Measurements from ENCODE around the gene ST8SIA6. TPM values are rescaled to one million over a fixed set of nuclear protein-coding genes. Genes with fewer than 3 reads are reported as not detected.

ST8SIA6 gene
- total RNA-seq, 4 donors from 2014 or later = not detected

GRCh38 chr10:17348011-17348500, 106.3 kb downstream of the ST8SIA6 start:
- Histone ChIP-seq H3K36me3 (no peaks in the 10 kb centered on the region), H3K4me1 (no peaks in the 10 kb centered on the region), H3K27ac (no peak overlapping the region), H3K4me3 (no peak overlapping the region), H3K9me3 (no peaks in the 10 kb centered on the region), H3K27me3 (no peaks in the 10 kb centered on the region)
- DNase-seq = no peak
- TF ChIP-seq POLR2A (IDR thresholded peaks at IDR 0.05) (no peak), CTCF (IDR thresholded peaks at IDR 0.05) (no peak)

- Histone ChIP-seq H3K4me1 (no peaks in the 10 kb centered on the region), H3K9me3 (peaks cover 0 to 10% (median 0%) of the 10 kb centered on the region in 4 donors), H3K27me3 (no peaks in the 10 kb centered on the region), H3K36me3 (no peaks in the 10 kb centered on the region), H3K4me3 (no peak overlapping the region), H3K27ac (no peak overlapping the region)
- TF ChIP-seq CTCF (IDR thresholded peaks at IDR 0.05) = no peak
- no peak for DNase-seq
Measured at GRCh38 chr10:17344206-17344605, 110.2 kb downstream of the ST8SIA6 start.

GRCh38 chr10:17343118-17343517, 111.3 kb downstream of the ST8SIA6 start:
- Histone ChIP-seq H3K4me3 (no peak overlapping the region), H3K4me1 (no peaks in the 10 kb centered on the region), H3K27ac (no peak overlapping the region), H3K9me3 (peaks cover 0 to 10% (median 0%) of the 10 kb centered on the region in 4 donors), H3K36me3 (no peaks in the 10 kb centered on the region), H3K27me3 (no peaks in the 10 kb centered on the region)
- TF ChIP-seq POLR2A (IDR thresholded peaks at IDR 0.05) = no peak
- TF ChIP-seq CTCF (IDR thresholded peaks at IDR 0.05) = no peak
- DNase-seq = no peak

- TF ChIP-seq CTCF (IDR thresholded peaks at IDR 0.05) (no peak), POLR2A (IDR thresholded peaks at IDR 0.05) (no peak)
- no peaks in the 10 kb centered on the region for H3K27me3 ChIP-seq
- DNase-seq = no peak
Measured at GRCh38 chr10:17340144-17340829, 114.1 kb downstream of the ST8SIA6 start.

GRCh38 chr10:17335065-17335464, 119.3 kb downstream of the ST8SIA6 start:
- DNase-seq = no peak
- no peak for TF ChIP-seq POLR2A (IDR thresholded peaks at IDR 0.05)
- no peak for TF ChIP-seq CTCF (IDR thresholded peaks at IDR 0.05)
- H3K9me3 ChIP-seq = peaks cover 0 to 4% (median 0%) of the 10 kb centered on the region in 4 donors
- no peaks in the 10 kb centered on the region for H3K27me3 ChIP-seq
- no peaks in the 10 kb centered on the region for H3K36me3 ChIP-seq
- H3K4me1 ChIP-seq = no peaks in the 10 kb centered on the region
- no peak overlapping the region for H3K27ac ChIP-seq
- no peak overlapping the region for H3K4me3 ChIP-seq

More at GRCh38 chr10:17340144-17340829, 114.1 kb downstream of the ST8SIA6 start:
- no peaks in the 10 kb centered on the region for H3K4me1 ChIP-seq
- no peak overlapping the region for H3K27ac ChIP-seq
- no peaks in the 10 kb centered on the region for H3K36me3 ChIP-seq
- H3K4me3 ChIP-seq = no peak overlapping the region
- H3K9me3 ChIP-seq = peaks cover 0 to 10% (median 0%) of the 10 kb centered on the region in 4 donors
